ENCODE results near the gene AIFM1. TPM values are rescaled to one million over a fixed set of nuclear protein-coding genes. Genes with fewer than 3 reads are reported as not detected.

AIFM1 gene
- total and polyA plus RNA-seq, 2 of the 4 experiments (the other 2 are of a cell fraction), result 22.0 to 27.4 TPM

DNA sequence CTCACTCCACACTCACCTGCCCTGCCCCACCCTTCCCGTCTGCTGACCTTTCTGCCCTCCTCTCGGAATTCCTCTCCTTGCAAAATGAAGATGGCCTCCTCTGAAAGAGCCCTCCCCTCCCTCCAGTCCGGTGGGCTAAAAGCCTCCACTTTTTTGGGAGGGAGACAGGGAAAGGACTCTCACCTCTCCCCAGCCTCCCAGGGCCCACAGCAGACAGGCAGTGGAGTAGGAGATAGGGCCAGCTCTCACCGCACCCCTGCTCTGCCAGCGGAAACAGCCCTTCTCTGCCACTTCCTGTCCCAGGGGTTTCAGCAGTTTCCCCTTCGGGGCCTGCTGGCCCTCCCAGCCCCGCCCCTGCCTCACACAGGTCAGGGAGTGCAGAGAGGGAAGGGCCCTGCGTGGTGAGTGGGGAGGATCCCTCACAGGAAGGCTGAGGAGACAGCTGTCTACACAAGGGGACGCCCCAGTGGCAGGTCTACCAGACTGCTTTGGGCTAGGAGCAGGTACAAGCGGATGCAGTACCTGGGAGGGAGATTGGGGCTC, 73.6 kb downstream of the AIFM1 start:
- no peak overlapping the region for H3K56ac ChIP-seq (ENCODE audit: extremely low read depth, insufficient read depth, low read length)
- H3K4me1 ChIP-seq (ENCODE audit: control insufficient read depth, insufficient read depth, low read length), result no peaks in the 10 kb centered on the region; the same call in 1 of the 2 replicates
- H3K23ac ChIP-seq (ENCODE audit: low read depth, low read length), result no peak overlapping the region
- no TSS peak for BruUV-seq (replicated peaks)
- no peak overlapping the region for H2BK15ac ChIP-seq (ENCODE audit: low read depth, low read length)
- no peaks in the 10 kb centered on the region for H3K36me3 ChIP-seq (ENCODE audit: control insufficient read depth, insufficient read depth, low read length)
- H2AFZ ChIP-seq (replicated peaks; ENCODE audit: low read length, poor library complexity), result peak overlapping the region; percentile 44
- no peak overlapping the region for H3K4ac ChIP-seq (ENCODE audit: low read depth, low read length)
- no peak overlapping the region for H4K8ac ChIP-seq (ENCODE audit: low read depth in 2 of 2, low read length in 2 of 2)
- ATAC-seq (ENCODE audit: low read depth) (no peak), DNase-seq (no peak)
- H3K4me2 ChIP-seq (ENCODE audit: low read depth, low read length), result no peak overlapping the region
- dilution Hi-C loops (cut with HindIII; ENCODE audit: low sequenced_read_pairs, unreplicated experiment) (no loop called here), intact Hi-C loops (cut with micrococcal nuclease) (no loop called here), in situ Hi-C loops (cut with MboI; ENCODE audit: low sequenced_read_pairs) (no loop called here)
- H2BK20ac ChIP-seq (ENCODE audit: low read depth, low read length), result no peak overlapping the region
- no peak for TF ChIP-seq RFX5 (IDR thresholded peaks at IDR 0.05; ENCODE audit: low read depth, low read length)
- TF ChIP-seq CHD1 (IDR thresholded peaks at IDR 0.05; ENCODE audit: low read depth, low read length), result no peak
- no peak for TF ChIP-seq MAFK (IDR thresholded peaks at IDR 0.05; ENCODE audit: low read depth, low read length)
- no peak for TF ChIP-seq ELK1 (IDR thresholded peaks at IDR 0.05; ENCODE audit: borderline replicate concordance, low read depth, low read length)
- no peak for TF ChIP-seq POLR2A (IDR thresholded peaks at IDR 0.05; ENCODE audit: low read depth, low read length)
- TF ChIP-seq CEBPB (IDR thresholded peaks at IDR 0.05; ENCODE audit: low read depth, low read length), result no peak
- no peak for TF ChIP-seq NFE2L2 (IDR thresholded peaks at IDR 0.05; ENCODE audit: low read depth, low read length)
- no peak for TF ChIP-seq RCOR1 (IDR thresholded peaks at IDR 0.05; ENCODE audit: insufficient replicate concordance, low read length)
- TF ChIP-seq MXI1 (IDR thresholded peaks at IDR 0.05; ENCODE audit: borderline replicate concordance, low read depth, low read length), result no peak
- TF ChIP-seq, protein P1, sequence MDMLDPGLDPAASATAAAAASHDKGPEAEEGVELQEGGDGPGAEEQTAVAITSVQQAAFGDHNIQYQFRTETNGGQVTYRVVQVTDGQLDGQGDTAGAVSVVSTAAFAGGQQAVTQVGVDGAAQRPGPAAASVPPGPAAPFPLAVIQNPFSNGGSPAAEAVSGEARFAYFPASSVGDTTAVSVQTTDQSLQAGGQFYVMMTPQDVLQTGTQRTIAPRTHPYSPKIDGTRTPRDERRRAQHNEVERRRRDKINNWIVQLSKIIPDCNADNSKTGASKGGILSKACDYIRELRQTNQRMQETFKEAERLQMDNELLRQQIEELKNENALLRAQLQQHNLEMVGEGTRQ (IDR thresholded peaks at IDR 0.05; ENCODE audit: low read depth, low read length), result no peak
- TF ChIP-seq FOS (IDR thresholded peaks at IDR 0.05; ENCODE audit: low read depth, low read length), result no peak
- no peak for TF ChIP-seq BHLHE40 (IDR thresholded peaks at IDR 0.05; ENCODE audit: low read depth, low read length)
- no peak for TF ChIP-seq MAZ (IDR thresholded peaks at IDR 0.05; ENCODE audit: borderline replicate concordance, low read depth, low read length)
- H3K9me3 ChIP-seq (ENCODE audit: control insufficient read depth, insufficient read depth, low read length), result no peaks in the 10 kb centered on the region
- no peak overlapping the region for H2AK5ac ChIP-seq (ENCODE audit: low read depth, low read length)
- no peak overlapping the region for H2BK120ac ChIP-seq (ENCODE audit: low read depth, low read length)
- CTCF ChIA-PET, result no interaction called here
- H3K79me1 ChIP-seq (ENCODE audit: low read depth in 1 of 2, low read length in 2 of 2), result peaks cover 4 to 30% of the 10 kb centered on the region in 2 experiments; a peak in 3 of 4 replicates
- peaks cover 29% of the 10 kb centered on the region for H4K20me1 ChIP-seq (ENCODE audit: insufficient read depth, low read length)
- H3K9me1 ChIP-seq (ENCODE audit: insufficient read depth, low read length), result peaks cover 5% of the 10 kb centered on the region
- no peak overlapping the region for H2BK5ac ChIP-seq (ENCODE audit: low read depth, low read length, poor library complexity, severe bottlenecking)
- no peak overlapping the region for H3K4me3 ChIP-seq (ENCODE audit: insufficient read depth, low read depth, low read length)
- POLR2A ChIA-PET (ENCODE audit: unreplicated experiment), result no interaction called here
- no peaks in the 10 kb centered on the region; the same call in 1 of the 2 replicates for H3K27me3 ChIP-seq (ENCODE audit: control insufficient read depth, insufficient read depth, low read length)
- H2AK9ac ChIP-seq (replicated peaks; ENCODE audit: low read depth, low read length, poor library complexity), result no peak overlapping the region
- H3K14ac ChIP-seq (replicated peaks; ENCODE audit: low read depth, low read length), result no peak overlapping the region
- no peak overlapping the region for H4K91ac ChIP-seq (ENCODE audit: insufficient read depth, low read depth, low read length)
- WGBS, 2 experiments (ENCODE audit: extremely low coverage in 2 of 2, insufficient read length in 1 of 2), result no CpG with 5 or more reads among the region's 10 CpGs
- no peak overlapping the region for H3K9ac ChIP-seq (ENCODE audit: low read depth, low read length)
- H3K27ac ChIP-seq (ENCODE audit: insufficient read depth, low read length), result no peak overlapping the region
- H3K18ac ChIP-seq (ENCODE audit: low read depth, low read length), result no peak overlapping the region
- H4K5ac ChIP-seq (ENCODE audit: low read depth, low read length), result no peak overlapping the region

Measured in IMR-90 (cell line).